ENCODE data around the gene CCNYL1. TPM values are rescaled to one million over a fixed set of nuclear protein-coding genes. Genes with fewer than 3 reads are reported as not detected.

CCNYL1 gene
- polyA plus RNA-seq, 3 donors, result 4.1 to 10.6 (median 4.6) TPM

DNA sequence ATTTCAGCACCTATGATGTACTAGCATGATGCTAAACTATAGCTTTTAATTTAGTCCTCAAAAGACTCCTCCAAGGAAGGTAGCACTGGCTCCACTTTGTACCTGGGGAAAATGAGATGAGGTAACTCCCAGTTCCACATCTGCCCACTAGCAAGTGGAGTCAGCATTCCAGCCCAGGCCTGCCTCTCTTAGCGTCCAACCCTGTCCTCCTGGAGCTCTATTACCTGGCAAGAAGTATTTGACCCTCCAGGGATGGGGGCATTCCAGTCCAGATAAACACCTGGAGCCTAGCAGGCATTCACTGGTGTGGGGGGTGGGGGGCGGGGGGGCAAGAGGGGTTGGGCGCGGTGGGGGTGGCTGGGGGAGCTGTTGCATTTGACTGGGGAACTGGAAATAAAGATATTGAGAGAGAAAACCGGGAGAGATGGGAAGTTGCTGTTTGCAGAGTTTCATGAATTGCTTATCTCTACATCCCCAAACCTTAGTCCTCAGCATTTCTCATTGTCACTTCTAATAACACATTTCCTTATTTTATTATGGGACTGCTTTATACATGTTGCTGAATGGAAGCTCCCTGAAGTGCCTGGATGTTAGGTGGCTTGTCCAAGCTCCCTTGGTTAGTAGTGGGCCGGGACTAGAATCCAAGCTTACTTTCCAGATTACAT is 80.3 kb downstream of the CCNYL1 start:
- Histone ChIP-seq H3K27me3 (ENCODE audit: control insufficient read depth in 2 of 2, insufficient read depth in 2 of 2, low read length in 2 of 2) (no peaks in the 10 kb centered on the region), H2AFZ (ENCODE audit: insufficient read depth, low read depth, low read length, poor library complexity, severe bottlenecking) (no peak overlapping the region), H3K9ac (ENCODE audit: insufficient read depth, low read length, poor library complexity, severe bottlenecking) (no peak overlapping the region), H3K4me1 (ENCODE audit: control insufficient read depth in 1 of 2, insufficient read depth in 2 of 2, low read length in 2 of 2) (peaks cover 48 to 51% of the 10 kb centered on the region in 2 donors), H3K4me2 (replicated peaks; ENCODE audit: extremely low read depth, low read length, poor library complexity, severe bottlenecking) (peak overlapping the region; percentile 60), H3K9me3 (replicated peaks in 1 of 2; ENCODE audit: control insufficient read depth in 1 of 2, insufficient read depth in 1 of 2, low read length in 2 of 2) (no peaks in the 10 kb centered on the region), H4K20me1 (ENCODE audit: insufficient read depth, low read length) (no peaks in the 10 kb centered on the region), H3K79me2 (ENCODE audit: insufficient read depth, low read length) (no peaks in the 10 kb centered on the region), H3K36me3 (replicated peaks in 1 of 2; ENCODE audit: control insufficient read depth in 1 of 2, insufficient read depth in 2 of 2, low read length in 2 of 2) (no peaks in the 10 kb centered on the region), H3K4me3 (replicated peaks in 1 of 3; ENCODE audit: low read depth in 2 of 3, low read length in 3 of 3) (peak overlapping the region in 2 of 3 experiments; percentile 14 to 36), H3K27ac (ENCODE audit: low read depth in 1 of 2, low read length in 2 of 2) (no peak overlapping the region)
- Mint-ChIP-seq H3K27me3 (ENCODE audit: low read depth in 3 of 3) (peaks cover 0 to 6% (median 2%) of the 10 kb centered on the region in 3 donors), H3K27ac (peak overlapping the region in 5 of 7 donors; percentile 15 to 50 (median 44)), H3K4me1 (peaks cover 53% of the 10 kb centered on the region), H3K4me3 (no peak overlapping the region), H3K9me3 (no peaks in the 10 kb centered on the region), H3K36me3 (no peaks in the 10 kb centered on the region)
- intact Hi-C loops (cut with micrococcal nuclease), result no loop called here
- TF ChIP-seq, protein P1, sequence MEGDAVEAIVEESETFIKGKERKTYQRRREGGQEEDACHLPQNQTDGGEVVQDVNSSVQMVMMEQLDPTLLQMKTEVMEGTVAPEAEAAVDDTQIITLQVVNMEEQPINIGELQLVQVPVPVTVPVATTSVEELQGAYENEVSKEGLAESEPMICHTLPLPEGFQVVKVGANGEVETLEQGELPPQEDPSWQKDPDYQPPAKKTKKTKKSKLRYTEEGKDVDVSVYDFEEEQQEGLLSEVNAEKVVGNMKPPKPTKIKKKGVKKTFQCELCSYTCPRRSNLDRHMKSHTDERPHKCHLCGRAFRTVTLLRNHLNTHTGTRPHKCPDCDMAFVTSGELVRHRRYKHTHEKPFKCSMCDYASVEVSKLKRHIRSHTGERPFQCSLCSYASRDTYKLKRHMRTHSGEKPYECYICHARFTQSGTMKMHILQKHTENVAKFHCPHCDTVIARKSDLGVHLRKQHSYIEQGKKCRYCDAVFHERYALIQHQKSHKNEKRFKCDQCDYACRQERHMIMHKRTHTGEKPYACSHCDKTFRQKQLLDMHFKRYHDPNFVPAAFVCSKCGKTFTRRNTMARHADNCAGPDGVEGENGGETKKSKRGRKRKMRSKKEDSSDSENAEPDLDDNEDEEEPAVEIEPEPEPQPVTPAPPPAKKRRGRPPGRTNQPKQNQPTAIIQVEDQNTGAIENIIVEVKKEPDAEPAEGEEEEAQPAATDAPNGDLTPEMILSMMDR (IDR thresholded peaks at IDR 0.05), result no peak
- peak in 1 of 3 donors; percentile 16 for DNase-seq
- WGBS (ENCODE audit: insufficient coverage), result no CpG with 5 or more reads among the region's 6 CpGs

DNA sequence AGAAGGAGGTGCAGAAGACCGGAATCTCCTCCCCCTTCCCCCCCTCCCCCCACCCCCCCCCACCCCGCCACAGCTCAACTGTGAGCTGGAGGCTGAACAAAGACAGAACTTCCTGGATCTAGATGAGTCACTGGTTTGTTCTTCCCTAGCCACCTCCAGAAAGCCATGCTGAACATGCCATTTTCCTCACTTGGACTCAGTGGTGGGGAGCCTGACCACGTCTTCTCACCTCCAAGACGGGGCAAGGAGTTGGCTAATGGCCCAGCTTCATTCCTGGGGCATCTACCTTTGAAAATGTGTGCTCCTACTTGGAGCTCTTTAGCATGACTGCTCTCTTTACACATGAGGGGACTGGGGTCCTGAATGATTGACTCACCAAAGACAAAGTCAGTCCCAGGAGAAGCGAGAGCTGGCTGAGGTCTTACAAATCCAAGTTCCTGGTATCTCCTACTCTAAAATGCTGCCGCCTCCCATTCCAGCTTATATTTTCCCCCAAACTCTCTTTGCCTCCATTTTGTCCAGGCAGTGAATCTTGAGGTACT is 80.9 kb downstream of the CCNYL1 start:
- H3K4me1 ChIP-seq (ENCODE audit: control insufficient read depth in 1 of 2, insufficient read depth in 2 of 2, low read length in 2 of 2), result peaks cover 42 to 45% of the 10 kb centered on the region in 2 donors
- peak in 2 of 3 donors; percentile 73 to 76 for DNase-seq
- no peaks in the 10 kb centered on the region for H3K36me3 ChIP-seq (replicated peaks in 1 of 2; ENCODE audit: control insufficient read depth in 1 of 2, insufficient read depth in 2 of 2, low read length in 2 of 2)
- H3K4me3 Mint-ChIP-seq, result peak overlapping the region in 1 of 2 donors; percentile 6
- intact Hi-C loops (cut with micrococcal nuclease), result no loop called here
- TF ChIP-seq, protein P1 (IDR thresholded peaks at IDR 0.05), result no peak
- H3K9me3 ChIP-seq (replicated peaks in 1 of 2; ENCODE audit: control insufficient read depth in 1 of 2, insufficient read depth in 1 of 2, low read length in 2 of 2), result no peaks in the 10 kb centered on the region
- peak overlapping the region; percentile 74 for H2AFZ ChIP-seq (ENCODE audit: insufficient read depth, low read depth, low read length, poor library complexity, severe bottlenecking)
- peaks cover 47% of the 10 kb centered on the region for H3K4me1 Mint-ChIP-seq
- H4K20me1 ChIP-seq (ENCODE audit: insufficient read depth, low read length), result no peaks in the 10 kb centered on the region
- H3K27ac ChIP-seq (ENCODE audit: low read depth in 1 of 2, low read length in 2 of 2), result peak overlapping the region in 1 of 2 donors; percentile 61
- H3K27me3 Mint-ChIP-seq (ENCODE audit: low read depth in 3 of 3), result peaks cover 0 to 6% (median 2%) of the 10 kb centered on the region in 3 donors
- WGBS (ENCODE audit: insufficient coverage), result 0% methylated on average over 2 of the region's 6 CpGs
- peak overlapping the region; percentile 60 for H3K4me2 ChIP-seq (replicated peaks; ENCODE audit: extremely low read depth, low read length, poor library complexity, severe bottlenecking)
- no peaks in the 10 kb centered on the region for H3K36me3 Mint-ChIP-seq
- peak overlapping the region in 2 of 3 experiments; percentile 14 to 36 for H3K4me3 ChIP-seq (replicated peaks in 1 of 3; ENCODE audit: low read depth in 2 of 3, low read length in 3 of 3)
- H3K27ac Mint-ChIP-seq, result peak overlapping the region; percentile 11 to 84 (median 72)
- no peak overlapping the region for H3K9ac ChIP-seq (ENCODE audit: insufficient read depth, low read length, poor library complexity, severe bottlenecking)
- no peaks in the 10 kb centered on the region for H3K9me3 Mint-ChIP-seq
- no peaks in the 10 kb centered on the region for H3K27me3 ChIP-seq (ENCODE audit: control insufficient read depth in 2 of 2, insufficient read depth in 2 of 2, low read length in 2 of 2)
- H3K79me2 ChIP-seq (ENCODE audit: insufficient read depth, low read length), result no peaks in the 10 kb centered on the region
